K562 (cell line): ENCODE data around the gene MBD2. TPM values are rescaled to one million over a fixed set of nuclear protein-coding genes. Genes with fewer than 3 reads are reported as not detected.

Experiments used
- ARID1B ChIP-seq: fragments of 450-650 bp; IDR thresholded peaks from 2 replicates; pipeline ENCODE4 v1.6.1; 2016; ENCODE audit warnings: antibody characterized with exemption, mild to moderate bottlenecking, inconsistent platforms
- CEBPB ChIP-seq: fragments of 450-650 bp; IDR thresholded peaks from 2 replicates; pipeline ENCODE4 v1.6.1; 2016; ENCODE audit warnings: missing genetic modification characterization, missing compliant biosample characterization
- EHMT2 ChIP-seq: fragments of 450-650 bp; IDR thresholded peaks from 2 replicates; pipeline ENCODE4 v1.6.1; 2018; ENCODE audit warnings: antibody characterized with exemption
- GATAD2B ChIP-seq: fragments of 450-650 bp; IDR thresholded peaks from 2 replicates; pipeline ENCODE4 v1.6.1; 2017; ENCODE audit warnings: mild to moderate bottlenecking, borderline replicate concordance
- MEF2D ChIP-seq: conservative IDR thresholded peaks from 2 replicates; pipeline ENCODE4 v1.6.1; 2016; ENCODE audit warnings: low read depth, missing genetic modification characterization, missing compliant biosample characterization
- RFX7 ChIP-seq: fragments of 250-450 bp; sonication (Bioruptor Pico); IDR thresholded peaks from 2 replicates; pipeline ENCODE4 v1.5.1; 2021; ENCODE audit warnings: mild to moderate bottlenecking
- SMARCA4 ChIP-seq: fragments of 450-650 bp; IDR thresholded peaks from 2 replicates; pipeline ENCODE4 v1.6.1; 2016
- TAL1 ChIP-seq: fragments of 450-650 bp; IDR thresholded peaks from 2 replicates; pipeline ENCODE4 v1.6.1; 2016; ENCODE audit warnings: mild to moderate bottlenecking
- ZNF134 ChIP-seq: fragments of 250-450 bp; sonication (Bioruptor Pico); conservative IDR thresholded peaks from 2 replicates; pipeline ENCODE4 v1.4.0; 2020
- ZNF764 ChIP-seq: fragments of 250-450 bp; sonication (Bioruptor Pico); IDR thresholded peaks from 2 replicates; pipeline ENCODE4 v1.4.0; 2020; ENCODE audit warnings: low read depth, mild to moderate bottlenecking, moderate library complexity
- ZSCAN32 ChIP-seq: fragments of 450-650 bp; formaldehyde crosslinking; IDR thresholded peaks from 2 replicates; pipeline ENCODE4 v1.4.0; 2020; ENCODE audit warnings: mild to moderate bottlenecking, moderate library complexity
- polyA plus RNA-seq, 8 experiments: library from polyadenylated mRNA; depleted of rRNA in 4 of 8; stranded (reverse) in 5 of 8; unstranded in 3 of 8; fragments of >200 nt; fragmentation: Nextera tagmentation in 2 of 8; fragmentation: Illumina TruSeq in 1 of 8; extraction: Ambion mirVana in 2 of 8; extraction: Trizol in 1 of 8; gene quantifications; 2 replicates each; pipeline versions ENCODE4 v1.2.1 to v1.2.3, GENCODE V29; 2011 to 2014; ENCODE audit warnings: inconsistent platforms in 1 of 8, missing spikeins in 1 of 8
- total RNA-seq, 7 experiments: library from RNA; depleted of rRNA in 6 of 7; stranded (reverse); fragments of >200 nt in 6 of 7; fragmentation: Illumina TruSeq in 2 of 7; extraction: Trizol in 2 of 7; gene quantifications; 2 replicates each; pipeline versions ENCODE4 v1.2.1 to v1.2.3, GENCODE V29; 2011 to 2021; ENCODE audit warnings: low replicate concordance in 1 of 7
- TF ChIP-seq, protein P1 (sequence below): fragments of 250-450 bp; sonication (Bioruptor Pico); IDR thresholded peaks from 2 replicates; pipeline ENCODE4 v1.4.0; 2020; ENCODE audit warnings: mild to moderate bottlenecking, moderate library complexity, borderline replicate concordance
- TF ChIP-seq, protein P2 (sequence below): fragments of 250-450 bp; sonication (Bioruptor Pico); IDR thresholded peaks from 2 replicates; pipeline ENCODE4 v1.8.0; 2021; ENCODE audit warnings: moderate library complexity, mild to moderate bottlenecking, inconsistent platforms
- TF ChIP-seq, protein P3 (sequence below): sonication (generic); formaldehyde crosslinking; IDR thresholded peaks from 2 replicates; pipeline ENCODE4 v1.8.1; 2023; ENCODE audit warnings: mild to moderate bottlenecking, missing genetic modification reagents
- TF ChIP-seq, protein P4 (sequence below): IDR thresholded peaks from 3 replicates; pipeline ENCODE4 v1.6.1; 2011; ENCODE audit warnings: borderline replicate concordance, mild to moderate bottlenecking, moderate library complexity; ENCODE audit not compliant: insufficient read length; ENCODE audit errors: extremely low read depth

MBD2 gene
- total and polyA plus RNA-seq, 9 of the 15 experiments (the other 6 are each of a cell fraction or from before 2014, with no cell fraction given), result 4.4 to 40.2 (median 13.9) TPM

DNA sequence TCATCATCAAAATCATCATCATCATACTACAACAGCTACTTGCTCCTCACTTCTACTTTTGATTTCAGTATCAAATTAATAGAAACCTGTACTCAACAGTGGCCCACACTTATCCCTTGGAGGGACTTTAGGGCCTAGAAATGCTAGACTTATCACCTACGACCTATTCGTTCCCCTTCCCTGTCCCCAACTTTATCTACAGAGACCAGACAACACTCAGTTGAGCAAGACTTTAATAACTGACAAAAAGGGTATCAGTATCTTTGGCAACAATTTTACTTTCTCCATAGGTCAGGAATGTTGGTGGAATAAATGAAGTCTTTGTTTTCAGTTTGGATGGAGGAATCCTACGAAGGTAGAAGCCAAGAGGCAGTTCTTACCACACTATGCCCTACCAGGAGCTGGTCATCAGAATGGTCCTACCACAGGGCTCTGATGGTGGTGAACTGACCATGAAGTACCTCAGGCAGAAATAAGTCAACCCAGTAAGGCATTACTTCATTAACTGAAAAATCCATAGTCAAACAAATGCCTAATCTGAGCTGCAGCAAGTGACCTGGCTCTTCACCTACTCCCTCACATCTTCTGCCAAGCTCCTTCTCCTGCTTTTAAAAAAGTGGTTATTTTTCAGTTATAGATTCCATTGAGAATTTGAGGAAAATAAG, 26.6 kb downstream of the MBD2 start (continued):
- TF ChIP-seq, protein P1, sequence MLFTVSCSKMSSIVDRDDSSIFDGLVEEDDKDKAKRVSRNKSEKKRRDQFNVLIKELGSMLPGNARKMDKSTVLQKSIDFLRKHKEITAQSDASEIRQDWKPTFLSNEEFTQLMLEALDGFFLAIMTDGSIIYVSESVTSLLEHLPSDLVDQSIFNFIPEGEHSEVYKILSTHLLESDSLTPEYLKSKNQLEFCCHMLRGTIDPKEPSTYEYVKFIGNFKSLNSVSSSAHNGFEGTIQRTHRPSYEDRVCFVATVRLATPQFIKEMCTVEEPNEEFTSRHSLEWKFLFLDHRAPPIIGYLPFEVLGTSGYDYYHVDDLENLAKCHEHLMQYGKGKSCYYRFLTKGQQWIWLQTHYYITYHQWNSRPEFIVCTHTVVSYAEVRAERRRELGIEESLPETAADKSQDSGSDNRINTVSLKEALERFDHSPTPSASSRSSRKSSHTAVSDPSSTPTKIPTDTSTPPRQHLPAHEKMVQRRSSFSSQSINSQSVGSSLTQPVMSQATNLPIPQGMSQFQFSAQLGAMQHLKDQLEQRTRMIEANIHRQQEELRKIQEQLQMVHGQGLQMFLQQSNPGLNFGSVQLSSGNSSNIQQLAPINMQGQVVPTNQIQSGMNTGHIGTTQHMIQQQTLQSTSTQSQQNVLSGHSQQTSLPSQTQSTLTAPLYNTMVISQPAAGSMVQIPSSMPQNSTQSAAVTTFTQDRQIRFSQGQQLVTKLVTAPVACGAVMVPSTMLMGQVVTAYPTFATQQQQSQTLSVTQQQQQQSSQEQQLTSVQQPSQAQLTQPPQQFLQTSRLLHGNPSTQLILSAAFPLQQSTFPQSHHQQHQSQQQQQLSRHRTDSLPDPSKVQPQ (CRISPR knock-in tag), result no peak
- TF ChIP-seq, protein P2, sequence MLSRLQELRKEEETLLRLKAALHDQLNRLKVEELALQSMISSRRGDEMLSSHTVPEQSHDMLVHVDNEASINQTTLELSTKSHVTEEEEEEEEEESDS (CRISPR knock-in tag), result no peak
- TF ChIP-seq EHMT2, result peak; percentile 62; the same call in 1 of the 2 replicates
- TF ChIP-seq, protein P3, sequence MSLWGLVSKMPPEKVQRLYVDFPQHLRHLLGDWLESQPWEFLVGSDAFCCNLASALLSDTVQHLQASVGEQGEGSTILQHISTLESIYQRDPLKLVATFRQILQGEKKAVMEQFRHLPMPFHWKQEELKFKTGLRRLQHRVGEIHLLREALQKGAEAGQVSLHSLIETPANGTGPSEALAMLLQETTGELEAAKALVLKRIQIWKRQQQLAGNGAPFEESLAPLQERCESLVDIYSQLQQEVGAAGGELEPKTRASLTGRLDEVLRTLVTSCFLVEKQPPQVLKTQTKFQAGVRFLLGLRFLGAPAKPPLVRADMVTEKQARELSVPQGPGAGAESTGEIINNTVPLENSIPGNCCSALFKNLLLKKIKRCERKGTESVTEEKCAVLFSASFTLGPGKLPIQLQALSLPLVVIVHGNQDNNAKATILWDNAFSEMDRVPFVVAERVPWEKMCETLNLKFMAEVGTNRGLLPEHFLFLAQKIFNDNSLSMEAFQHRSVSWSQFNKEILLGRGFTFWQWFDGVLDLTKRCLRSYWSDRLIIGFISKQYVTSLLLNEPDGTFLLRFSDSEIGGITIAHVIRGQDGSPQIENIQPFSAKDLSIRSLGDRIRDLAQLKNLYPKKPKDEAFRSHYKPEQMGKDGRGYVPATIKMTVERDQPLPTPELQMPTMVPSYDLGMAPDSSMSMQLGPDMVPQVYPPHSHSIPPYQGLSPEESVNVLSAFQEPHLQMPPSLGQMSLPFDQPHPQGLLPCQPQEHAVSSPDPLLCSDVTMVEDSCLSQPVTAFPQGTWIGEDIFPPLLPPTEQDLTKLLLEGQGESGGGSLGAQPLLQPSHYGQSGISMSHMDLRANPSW (CRISPR knock-in tag), result no peak
- TF ChIP-seq MEF2D, result no peak
- TF ChIP-seq ARID1B, result peak; percentile 87
- TF ChIP-seq TAL1, result peak; percentile 74
- TF ChIP-seq SMARCA4, result peak; percentile 61; the same call in 1 of the 2 replicates
- no peak for TF ChIP-seq RFX7 (CRISPR knock-in tag)
- TF ChIP-seq ZSCAN32 (CRISPR knock-in tag), result no peak
- no peak for TF ChIP-seq ZNF764 (CRISPR knock-in tag)
- TF ChIP-seq, protein P4, sequence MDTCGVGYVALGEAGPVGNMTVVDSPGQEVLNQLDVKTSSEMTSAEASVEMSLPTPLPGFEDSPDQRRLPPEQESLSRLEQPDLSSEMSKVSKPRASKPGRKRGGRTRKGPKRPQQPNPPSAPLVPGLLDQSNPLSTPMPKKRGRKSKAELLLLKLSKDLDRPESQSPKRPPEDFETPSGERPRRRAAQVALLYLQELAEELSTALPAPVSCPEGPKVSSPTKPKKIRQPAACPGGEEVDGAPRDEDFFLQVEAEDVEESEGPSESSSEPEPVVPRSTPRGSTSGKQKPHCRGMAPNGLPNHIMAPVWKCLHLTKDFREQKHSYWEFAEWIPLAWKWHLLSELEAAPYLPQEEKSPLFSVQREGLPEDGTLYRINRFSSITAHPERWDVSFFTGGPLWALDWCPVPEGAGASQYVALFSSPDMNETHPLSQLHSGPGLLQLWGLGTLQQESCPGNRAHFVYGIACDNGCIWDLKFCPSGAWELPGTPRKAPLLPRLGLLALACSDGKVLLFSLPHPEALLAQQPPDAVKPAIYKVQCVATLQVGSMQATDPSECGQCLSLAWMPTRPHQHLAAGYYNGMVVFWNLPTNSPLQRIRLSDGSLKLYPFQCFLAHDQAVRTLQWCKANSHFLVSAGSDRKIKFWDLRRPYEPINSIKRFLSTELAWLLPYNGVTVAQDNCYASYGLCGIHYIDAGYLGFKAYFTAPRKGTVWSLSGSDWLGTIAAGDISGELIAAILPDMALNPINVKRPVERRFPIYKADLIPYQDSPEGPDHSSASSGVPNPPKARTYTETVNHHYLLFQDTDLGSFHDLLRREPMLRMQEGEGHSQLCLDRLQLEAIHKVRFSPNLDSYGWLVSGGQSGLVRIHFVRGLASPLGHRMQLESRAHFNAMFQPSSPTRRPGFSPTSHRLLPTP, result no peak
- no peak for TF ChIP-seq GATAD2B
- no peak for TF ChIP-seq ZNF134 (CRISPR knock-in tag)
- peak; percentile 84 for TF ChIP-seq CEBPB
